ENCODE data around the gene ACTN1. TPM values are rescaled to one million over a fixed set of nuclear protein-coding genes. Genes with fewer than 3 reads are reported as not detected.

The ACTN1 gene
- polyA plus RNA-seq, 3 donors = 41.4 to 75.0 (median 69.4) TPM

- H3K4me2 ChIP-seq (replicated peaks; ENCODE audit: extremely low read depth, low read length, poor library complexity, severe bottlenecking) = peak overlapping the region; percentile 98
- H3K79me2 ChIP-seq (ENCODE audit: insufficient read depth, low read length) = peaks cover 63% of the 10 kb centered on the region
- H4K20me1 ChIP-seq (ENCODE audit: insufficient read depth, low read length) = peaks cover 50% of the 10 kb centered on the region
- H3K27me3 ChIP-seq (ENCODE audit: control insufficient read depth in 2 of 2, insufficient read depth in 2 of 2, low read length in 2 of 2) = no peaks in the 10 kb centered on the region
- intact Hi-C loops (cut with micrococcal nuclease) = loop anchor here (2.0 to 5.0 kb wide), 3 partner anchors 65 to 115 kb away; no protein-coding TSS in a partner anchor
- no peak for TF ChIP-seq CTCF (IDR thresholded peaks at IDR 0.05)
- peak overlapping the region; percentile 66 to 85 for H3K27ac ChIP-seq (ENCODE audit: low read depth in 1 of 2, low read length in 2 of 2)
- Mint-ChIP-seq H3K4me1 (peaks cover 37% of the 10 kb centered on the region), H3K27ac (peak overlapping the region; percentile 53 to 87 (median 82)), H3K4me3 (peak overlapping the region; percentile 92 to 96), H3K9me3 (peaks cover 10 to 13% (median 12%) of the 10 kb centered on the region in 7 donors), H3K27me3 (ENCODE audit: low read depth in 3 of 3) (peaks cover 0 to 10% (median 7%) of the 10 kb centered on the region in 3 donors), H3K36me3 (peaks cover 24 to 27% of the 10 kb centered on the region in 2 donors)
- peaks cover 9 to 12% of the 10 kb centered on the region in 2 donors for H3K9me3 ChIP-seq (replicated peaks in 1 of 2; ENCODE audit: control insufficient read depth in 1 of 2, insufficient read depth in 1 of 2, low read length in 2 of 2)
- H3K4me1 ChIP-seq (ENCODE audit: control insufficient read depth in 1 of 2, insufficient read depth in 2 of 2, low read length in 2 of 2) = peaks cover 22 to 34% of the 10 kb centered on the region in 2 donors
- peak in 2 of 3 donors; percentile 36 to 41 for DNase-seq
- H2AFZ ChIP-seq (ENCODE audit: insufficient read depth, low read depth, low read length, poor library complexity, severe bottlenecking) = peak overlapping the region; percentile 77
- H3K36me3 ChIP-seq (replicated peaks in 1 of 2; ENCODE audit: control insufficient read depth in 1 of 2, insufficient read depth in 2 of 2, low read length in 2 of 2) = peaks cover 20 to 24% of the 10 kb centered on the region in 2 donors
- 0% methylated on average over 12 of the region's 25 CpGs for WGBS (ENCODE audit: insufficient coverage)
- H3K4me3 ChIP-seq (replicated peaks in 1 of 3; ENCODE audit: low read depth in 2 of 3, low read length in 3 of 3) = peak overlapping the region; percentile 72 to 96 (median 93)
- peak overlapping the region; percentile 82 for H3K9ac ChIP-seq (ENCODE audit: insufficient read depth, low read length, poor library complexity, severe bottlenecking)
Observed at GRCh38 chr14:68977718-68978171, 1.4 kb downstream of the ACTN1 start.

GRCh38 chr14:68977180-68977717 is 1.9 kb downstream of the ACTN1 start:
- H3K4me1 Mint-ChIP-seq = peaks cover 41% of the 10 kb centered on the region
- peak in 2 of 3 donors; percentile 24 to 34 for DNase-seq
- 19% methylated on average over 5 of the region's 8 CpGs for WGBS (ENCODE audit: insufficient coverage)

More at GRCh38 chr14:68977180-68977717, 1.9 kb downstream of the ACTN1 start:
- H3K27ac ChIP-seq (ENCODE audit: low read depth in 1 of 2, low read length in 2 of 2) = peak overlapping the region; percentile 35 to 85
- H3K9ac ChIP-seq (ENCODE audit: insufficient read depth, low read length, poor library complexity, severe bottlenecking) = peak overlapping the region; percentile 82
- peaks cover 9 to 12% of the 10 kb centered on the region in 2 donors for H3K9me3 ChIP-seq (replicated peaks in 1 of 2; ENCODE audit: control insufficient read depth in 1 of 2, insufficient read depth in 1 of 2, low read length in 2 of 2)
- no peaks in the 10 kb centered on the region for H3K27me3 ChIP-seq (ENCODE audit: control insufficient read depth in 2 of 2, insufficient read depth in 2 of 2, low read length in 2 of 2)
- peak overlapping the region; percentile 77 for H2AFZ ChIP-seq (ENCODE audit: insufficient read depth, low read depth, low read length, poor library complexity, severe bottlenecking)
- H3K36me3 Mint-ChIP-seq = peaks cover 28 to 32% of the 10 kb centered on the region in 2 donors
- H3K4me3 Mint-ChIP-seq = peak overlapping the region; percentile 92 to 96
- peak overlapping the region in 6 of 7 donors; percentile 65 to 87 (median 84) for H3K27ac Mint-ChIP-seq
- H4K20me1 ChIP-seq (ENCODE audit: insufficient read depth, low read length) = peaks cover 55% of the 10 kb centered on the region
- H3K79me2 ChIP-seq (ENCODE audit: insufficient read depth, low read length) = peaks cover 68% of the 10 kb centered on the region
- H3K27me3 Mint-ChIP-seq (ENCODE audit: low read depth in 3 of 3) = peaks cover 0 to 10% (median 6%) of the 10 kb centered on the region in 3 donors
- intact Hi-C loops (cut with micrococcal nuclease) = loop anchor here (2.0 to 5.0 kb wide), 2 partner anchors 64 to 115 kb away; no protein-coding TSS in a partner anchor
- no peak for TF ChIP-seq CTCF (IDR thresholded peaks at IDR 0.05)
- peaks cover 21 to 28% of the 10 kb centered on the region in 2 donors for H3K36me3 ChIP-seq (replicated peaks in 1 of 2; ENCODE audit: control insufficient read depth in 1 of 2, insufficient read depth in 2 of 2, low read length in 2 of 2)
- H3K4me1 ChIP-seq (ENCODE audit: control insufficient read depth in 1 of 2, insufficient read depth in 2 of 2, low read length in 2 of 2) = peaks cover 22 to 34% of the 10 kb centered on the region in 2 donors
- peak overlapping the region; percentile 72 to 96 (median 93) for H3K4me3 ChIP-seq (replicated peaks in 1 of 3; ENCODE audit: low read depth in 2 of 3, low read length in 3 of 3)
- H3K9me3 Mint-ChIP-seq = peaks cover 10 to 13% (median 12%) of the 10 kb centered on the region in 7 donors
- H3K4me2 ChIP-seq (replicated peaks; ENCODE audit: extremely low read depth, low read length, poor library complexity, severe bottlenecking) = peak overlapping the region; percentile 98

All from CD14-positive monocyte (primary cell).